ENCODE results near the gene RAB5A.

GRCh38 chr3:20007960-20008359, 61.1 kb downstream of the RAB5A start:
- no peak for TF ChIP-seq CTCF (IDR thresholded peaks at IDR 0.05; ENCODE audit: insufficient read depth, low read length)
- no peak for TF ChIP-seq GABPA (IDR thresholded peaks at IDR 0.05; ENCODE audit: low read depth)
- no peak for TF ChIP-seq POLR2AphosphoS5 (IDR thresholded peaks at IDR 0.05; ENCODE audit: low read depth)
- no peak for TF ChIP-seq REST (IDR thresholded peaks at IDR 0.05; ENCODE audit: insufficient replicate concordance, low read depth)
- no peak for TF ChIP-seq SPI1 (IDR thresholded peaks at IDR 0.05; ENCODE audit: borderline replicate concordance, low read depth)
